Omental fat pad (tissue), 4 donors: ENCODE results near the gene PCDHA8. TPM values are rescaled to one million over a fixed set of nuclear protein-coding genes. Genes with fewer than 3 reads are reported as not detected.
A peak's percentile ranks its signal among the peaks of the same experiment; 100 is the strongest.
"Not testable (repeated sequence)": the region's sequence is repeated elsewhere in the genome, so short reads cannot be mapped to it uniquely, and the experiment has no call there.

Source experiments
- ATAC-seq: fragments of 150-250 bp; one replicate; pipeline ENCODE4 v1.9.1; 2016; ENCODE audit warnings: mild to moderate bottlenecking, moderate library complexity; ENCODE audit not compliant: low FRiP score
- DNase-seq: peaks from one replicate; pipeline ENCODE4 v3.0.0-alpha.2; 2019; ENCODE audit warnings: low spot score
- total RNA-seq, 4 donors: library from RNA; depleted of rRNA; stranded (reverse); fragments of >200 nt; gene quantifications; one replicate each; pipeline ENCODE4 v1.1.0, GENCODE V29; 2016
- TF ChIP-seq, protein P1 (sequence below), 3 donors: fragments of 450-650 bp; IDR thresholded peaks; one replicate each; pipeline ENCODE4 v1.5.1; 2016 to 2017; ENCODE audit warnings: antibody characterized with exemption in 3 of 3, mild to moderate bottlenecking in 3 of 3, moderate library complexity in 2 of 3

PCDHA8 gene
- total RNA-seq, 4 donors from 2014 or later = 0.13 to 0.79 (median 0.35) TPM

DNA sequence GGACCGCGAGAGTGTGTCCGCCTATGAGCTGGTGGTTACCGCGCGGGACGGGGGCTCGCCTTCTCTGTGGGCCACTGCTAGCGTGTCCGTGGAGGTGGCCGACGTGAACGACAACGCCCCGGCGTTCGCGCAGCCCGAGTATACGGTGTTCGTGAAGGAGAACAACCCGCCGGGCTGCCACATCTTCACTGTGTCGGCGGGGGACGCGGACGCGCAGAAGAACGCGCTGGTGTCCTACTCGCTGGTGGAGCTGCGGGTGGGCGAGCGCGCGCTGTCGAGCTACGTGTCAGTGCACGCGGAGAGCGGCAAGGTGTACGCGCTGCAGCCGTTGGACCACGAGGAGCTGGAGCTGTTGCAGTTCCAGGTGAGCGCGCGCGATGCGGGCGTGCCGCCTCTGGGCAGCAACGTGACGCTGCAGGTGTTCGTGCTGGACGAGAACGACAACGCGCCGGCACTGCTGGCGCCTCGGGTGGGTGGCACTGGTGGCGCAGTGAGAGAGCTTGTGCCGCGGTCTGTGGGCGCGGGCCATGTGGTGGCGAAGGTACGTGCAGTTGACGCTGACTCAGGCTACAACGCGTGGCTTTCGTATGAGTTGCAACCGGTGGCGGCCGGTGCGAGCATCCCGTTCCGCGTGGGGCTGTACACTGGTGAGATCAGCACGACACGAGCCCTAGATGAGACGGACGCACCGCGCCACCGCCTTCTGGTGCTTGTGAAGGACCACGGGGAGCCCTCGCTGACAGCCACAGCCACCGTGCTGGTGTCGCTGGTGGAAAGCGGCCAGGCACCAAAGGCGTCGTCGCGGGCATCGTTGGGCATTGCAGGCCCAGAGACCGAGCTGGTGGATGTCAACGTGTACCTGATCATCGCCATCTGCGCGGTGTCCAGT lies 5.1 kb upstream of the PCDHA8 start:
- DNase-seq = no peak
- no peak for ATAC-seq
- TF ChIP-seq, protein P1, sequence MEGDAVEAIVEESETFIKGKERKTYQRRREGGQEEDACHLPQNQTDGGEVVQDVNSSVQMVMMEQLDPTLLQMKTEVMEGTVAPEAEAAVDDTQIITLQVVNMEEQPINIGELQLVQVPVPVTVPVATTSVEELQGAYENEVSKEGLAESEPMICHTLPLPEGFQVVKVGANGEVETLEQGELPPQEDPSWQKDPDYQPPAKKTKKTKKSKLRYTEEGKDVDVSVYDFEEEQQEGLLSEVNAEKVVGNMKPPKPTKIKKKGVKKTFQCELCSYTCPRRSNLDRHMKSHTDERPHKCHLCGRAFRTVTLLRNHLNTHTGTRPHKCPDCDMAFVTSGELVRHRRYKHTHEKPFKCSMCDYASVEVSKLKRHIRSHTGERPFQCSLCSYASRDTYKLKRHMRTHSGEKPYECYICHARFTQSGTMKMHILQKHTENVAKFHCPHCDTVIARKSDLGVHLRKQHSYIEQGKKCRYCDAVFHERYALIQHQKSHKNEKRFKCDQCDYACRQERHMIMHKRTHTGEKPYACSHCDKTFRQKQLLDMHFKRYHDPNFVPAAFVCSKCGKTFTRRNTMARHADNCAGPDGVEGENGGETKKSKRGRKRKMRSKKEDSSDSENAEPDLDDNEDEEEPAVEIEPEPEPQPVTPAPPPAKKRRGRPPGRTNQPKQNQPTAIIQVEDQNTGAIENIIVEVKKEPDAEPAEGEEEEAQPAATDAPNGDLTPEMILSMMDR (IDR thresholded peaks at IDR 0.05) = no peak

DNA sequence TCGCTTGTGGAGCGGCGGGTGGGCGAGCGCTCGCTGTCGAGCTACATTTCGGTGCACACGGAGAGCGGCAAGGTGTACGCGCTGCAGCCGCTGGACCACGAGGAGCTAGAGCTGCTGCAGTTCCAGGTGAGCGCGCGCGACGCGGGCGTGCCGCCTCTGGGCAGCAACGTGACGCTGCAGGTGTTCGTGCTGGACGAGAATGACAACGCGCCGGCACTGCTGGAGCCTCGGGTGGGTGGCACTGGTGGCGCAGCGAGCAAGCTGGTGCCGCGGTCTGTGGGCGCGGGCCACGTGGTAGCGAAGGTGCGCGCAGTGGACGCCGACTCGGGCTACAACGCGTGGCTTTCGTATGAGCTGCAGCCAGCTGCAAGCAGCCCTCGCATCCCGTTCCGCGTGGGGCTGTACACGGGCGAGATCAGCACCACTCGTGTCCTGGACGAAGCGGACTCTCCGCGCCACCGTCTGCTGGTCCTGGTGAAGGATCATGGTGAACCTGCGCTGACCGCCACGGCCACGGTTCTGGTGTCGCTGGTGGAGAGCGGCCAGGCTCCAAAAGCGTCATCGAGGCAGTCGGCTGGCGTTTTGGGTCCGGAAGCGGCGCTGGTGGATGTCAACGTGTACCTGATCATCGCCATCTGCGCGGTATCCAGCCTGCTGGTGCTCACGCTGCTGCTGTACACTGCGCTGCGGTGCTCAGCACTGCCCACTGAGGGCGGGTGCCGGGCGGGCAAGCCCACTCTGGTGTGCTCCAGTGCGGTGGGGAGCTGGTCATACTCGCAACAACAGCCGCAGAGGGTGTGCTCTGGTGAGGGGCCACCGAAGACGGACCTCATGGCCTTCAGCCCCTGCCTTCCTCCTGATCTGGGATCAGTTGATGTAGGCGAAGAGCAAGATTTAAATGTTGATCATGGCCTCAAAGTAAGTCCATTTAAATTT lies 2.1 kb downstream of the PCDHA8 start:
- DNase-seq = no peak
- no peak for ATAC-seq
- TF ChIP-seq, protein P1 (IDR thresholded peaks at IDR 0.05) = no peak

DNA sequence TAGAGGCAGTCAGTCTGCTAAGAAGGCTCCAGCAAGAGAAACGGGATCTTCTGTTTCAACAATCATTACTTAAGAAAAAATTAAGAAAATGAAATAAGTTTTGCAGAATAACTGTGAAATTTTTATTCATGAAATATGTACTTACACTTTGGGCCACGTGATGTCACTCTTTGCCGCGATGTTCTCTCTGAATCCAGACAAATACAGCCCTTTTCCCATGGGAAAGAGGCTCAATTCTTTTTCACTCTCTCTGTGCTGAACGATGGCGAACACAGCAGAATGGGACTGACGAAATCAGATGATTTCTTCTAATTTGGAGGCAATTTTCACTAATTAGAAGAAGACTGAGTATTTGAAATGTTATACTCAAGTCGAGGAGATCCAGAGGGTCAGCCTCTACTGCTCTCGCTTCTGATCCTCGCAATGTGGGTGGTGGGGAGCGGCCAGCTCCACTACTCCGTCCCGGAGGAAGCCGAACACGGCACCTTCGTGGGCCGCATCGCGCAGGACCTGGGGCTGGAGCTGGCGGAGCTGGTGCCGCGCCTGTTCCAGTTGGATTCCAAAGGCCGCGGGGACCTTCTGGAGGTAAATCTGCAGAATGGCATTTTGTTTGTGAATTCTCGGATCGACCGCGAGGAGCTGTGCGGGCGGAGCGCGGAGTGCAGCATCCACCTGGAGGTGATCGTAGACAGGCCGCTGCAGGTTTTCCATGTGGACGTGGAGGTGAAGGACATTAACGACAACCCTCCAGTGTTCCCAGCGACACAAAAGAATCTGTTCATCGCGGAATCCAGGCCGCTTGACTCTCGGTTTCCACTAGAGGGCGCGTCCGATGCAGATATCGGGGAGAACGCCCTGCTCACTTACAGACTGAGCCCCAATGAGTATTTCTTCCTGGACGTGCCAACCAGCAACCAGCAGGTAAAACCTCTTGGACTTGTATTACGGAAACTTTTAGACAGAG lies 7.4 kb downstream of the PCDHA8 start, which contains the start of gene PCDHA9:
Gene PCDHA9, plus strand, starts transcription at position 244 of the 964 bp plus-strand sequence. Its CDS starts 114 bp downstream, at position 358.
- not testable (repeated sequence) for ATAC-seq, DNase-seq

DNA sequence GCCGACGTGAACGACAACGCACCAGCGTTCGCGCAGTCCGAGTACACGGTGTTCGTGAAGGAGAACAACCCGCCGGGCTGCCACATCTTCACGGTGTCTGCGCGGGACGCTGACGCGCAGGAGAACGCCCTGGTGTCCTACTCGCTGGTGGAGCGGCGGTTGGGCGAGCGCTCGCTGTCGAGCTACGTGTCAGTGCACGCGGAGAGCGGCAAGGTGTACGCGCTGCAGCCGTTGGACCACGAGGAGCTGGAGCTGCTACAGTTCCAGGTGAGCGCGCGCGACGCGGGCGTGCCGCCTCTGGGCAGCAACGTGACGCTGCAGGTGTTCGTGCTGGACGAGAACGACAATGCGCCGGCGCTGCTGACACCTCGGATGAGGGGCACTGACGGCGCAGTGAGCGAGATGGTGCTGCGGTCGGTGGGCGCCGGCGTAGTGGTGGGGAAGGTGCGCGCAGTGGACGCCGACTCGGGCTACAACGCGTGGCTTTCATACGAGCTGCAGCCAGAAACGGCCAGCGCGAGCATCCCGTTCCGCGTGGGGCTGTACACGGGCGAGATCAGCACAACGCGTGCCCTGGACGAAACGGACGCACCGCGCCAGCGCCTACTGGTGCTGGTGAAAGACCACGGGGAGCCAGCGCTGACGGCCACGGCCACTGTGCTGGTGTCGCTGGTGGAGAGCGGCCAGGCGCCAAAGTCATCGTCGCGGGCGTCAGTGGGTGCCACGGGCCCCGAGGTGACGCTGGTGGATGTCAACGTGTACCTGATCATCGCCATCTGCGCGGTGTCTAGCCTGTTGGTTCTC lies 9.0 kb downstream of the PCDHA8 start:
- DNase-seq = not testable (repeated sequence)
- peak; percentile 19 for ATAC-seq

DNA sequence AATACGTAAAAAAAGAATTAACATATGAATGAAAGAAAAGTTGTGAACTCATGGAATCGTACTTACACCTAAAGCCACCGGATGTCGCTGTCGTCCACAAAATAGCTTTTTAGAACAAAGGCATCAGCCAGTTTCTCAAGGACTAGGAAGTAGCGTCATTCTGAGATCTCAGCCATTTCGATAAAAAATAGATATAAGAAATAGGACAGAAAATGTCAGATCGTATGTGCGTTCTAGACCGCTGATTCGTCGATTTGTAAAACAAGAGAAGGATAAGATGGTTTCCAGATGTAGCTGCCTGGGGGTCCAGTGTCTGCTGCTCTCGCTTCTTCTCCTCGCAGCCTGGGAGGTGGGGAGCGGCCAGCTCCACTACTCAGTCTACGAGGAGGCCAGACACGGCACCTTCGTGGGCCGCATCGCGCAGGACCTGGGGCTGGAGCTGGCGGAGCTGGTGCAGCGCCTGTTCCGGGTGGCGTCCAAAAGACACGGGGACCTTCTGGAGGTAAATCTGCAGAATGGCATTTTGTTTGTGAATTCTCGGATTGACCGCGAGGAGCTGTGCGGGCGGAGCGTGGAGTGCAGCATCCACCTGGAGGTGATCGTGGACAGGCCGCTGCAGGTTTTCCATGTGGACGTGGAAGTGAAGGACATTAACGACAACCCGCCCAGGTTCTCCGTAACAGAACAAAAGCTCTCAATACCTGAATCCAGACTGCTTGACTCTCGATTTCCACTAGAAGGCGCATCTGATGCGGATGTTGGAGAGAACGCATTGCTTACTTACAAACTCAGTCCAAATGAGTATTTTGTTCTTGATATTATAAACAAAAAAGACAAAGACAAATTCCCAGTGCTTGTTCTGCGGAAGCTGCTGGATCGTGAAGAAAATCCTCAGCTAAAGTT lies 15.0 kb downstream of the PCDHA8 start, which contains the start of gene PCDHA10:
Gene PCDHA10, plus strand, starts transcription at position 126 of the 903 bp plus-strand sequence. Its CDS starts 152 bp downstream, at position 278.
- ATAC-seq (no peak), DNase-seq (no peak)
- TF ChIP-seq, protein P1 (IDR thresholded peaks at IDR 0.05) = no peak

DNA sequence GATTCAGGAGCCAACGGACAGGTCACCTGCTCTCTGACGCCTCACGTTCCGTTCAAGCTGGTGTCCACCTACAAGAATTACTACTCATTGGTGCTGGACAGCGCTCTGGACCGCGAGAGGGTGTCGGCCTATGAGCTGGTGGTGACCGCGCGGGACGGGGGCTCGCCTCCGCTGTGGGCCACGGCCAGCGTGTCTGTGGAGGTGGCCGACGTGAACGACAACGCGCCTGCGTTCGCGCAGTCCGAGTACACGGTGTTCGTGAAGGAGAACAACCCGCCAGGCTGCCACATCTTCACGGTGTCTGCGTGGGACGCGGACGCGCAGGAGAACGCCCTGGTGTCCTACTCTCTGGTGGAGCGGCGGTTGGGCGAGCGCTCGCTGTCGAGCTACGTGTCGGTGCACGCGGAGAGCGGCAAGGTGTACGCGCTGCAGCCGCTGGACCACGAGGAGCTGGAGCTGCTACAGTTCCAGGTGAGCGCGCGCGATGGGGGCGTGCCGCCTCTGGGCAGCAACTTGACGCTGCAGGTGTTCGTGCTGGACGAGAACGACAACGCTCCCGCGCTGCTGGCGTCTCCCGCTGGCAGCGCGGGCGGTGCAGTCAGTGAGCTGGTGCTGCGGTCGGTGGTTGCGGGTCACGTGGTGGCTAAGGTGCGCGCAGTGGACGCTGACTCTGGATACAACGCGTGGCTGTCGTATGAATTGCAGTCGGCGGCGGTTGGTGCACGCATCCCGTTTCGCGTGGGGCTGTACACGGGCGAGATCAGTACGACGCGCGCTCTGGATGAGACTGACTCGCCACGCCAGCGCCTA lies 16.4 kb downstream of the PCDHA8 start:
- DNase-seq (no peak), ATAC-seq (no peak)
- TF ChIP-seq, protein P1 (IDR thresholded peaks at IDR 0.05) = no peak
